Stimulated activated naive CD8-positive, alpha-beta T cell treated with anti-CD3 and anti-CD28 coated beads, Interleukin-15, Interleukin-2, amounts not matched to agents 100 ng/mL and 50 ng/mL, for 24 hours (primary cell): Measurements from ENCODE around the gene RILPL2.
A peak's percentile ranks its signal among the peaks of the same experiment; 100 is the strongest.
"Not testable (repeated sequence)": the region's sequence is repeated elsewhere in the genome, so short reads cannot be mapped to it uniquely, and the experiment has no call there.

Experiments used
- H3K27ac Mint-ChIP-seq: one replicate; pipeline ENCODE4 v1.8.0; 2021; ENCODE audit warnings: mild to moderate bottlenecking, mixed read lengths
- H3K27me3 Mint-ChIP-seq: one replicate; pipeline ENCODE4 v1.8.0; 2021; ENCODE audit warnings: mixed read lengths
- H3K36me3 Mint-ChIP-seq: one replicate; pipeline ENCODE4 v1.8.0; 2021; ENCODE audit warnings: low read depth, mixed read lengths
- H3K4me1 Mint-ChIP-seq: one replicate; pipeline ENCODE4 v1.8.0; 2021; ENCODE audit warnings: low read depth, mixed read lengths
- H3K4me3 Mint-ChIP-seq: one replicate; pipeline ENCODE4 v1.8.0; 2021; ENCODE audit warnings: mild to moderate bottlenecking, mixed read lengths
- H3K9me3 Mint-ChIP-seq: one replicate; pipeline ENCODE4 v1.8.0; 2021; ENCODE audit warnings: mixed read lengths

RILPL2 gene

GRCh38 chr12:123465084-123465483 is 28.6 kb upstream of the RILPL2 start:
- H3K27me3 Mint-ChIP-seq: no peaks in the 10 kb centered on the region
- no peaks in the 10 kb centered on the region for H3K9me3 Mint-ChIP-seq
- peaks cover 21% of the 10 kb centered on the region for H3K4me1 Mint-ChIP-seq
- H3K36me3 Mint-ChIP-seq: peaks cover 42% of the 10 kb centered on the region
- no peak overlapping the region for H3K4me3 Mint-ChIP-seq
- no peak overlapping the region for H3K27ac Mint-ChIP-seq

- Mint-ChIP-seq H3K4me1 (peaks cover 35% of the 10 kb centered on the region), H3K36me3 (peaks cover 48% of the 10 kb centered on the region)
- not testable (repeated sequence) for H3K9me3 Mint-ChIP-seq, H3K4me3 Mint-ChIP-seq, H3K27me3 Mint-ChIP-seq, H3K27ac Mint-ChIP-seq
Observed at GRCh38 chr12:123463174-123463573, 26.7 kb upstream of the RILPL2 start.

- Mint-ChIP-seq H3K27me3 (no peaks in the 10 kb centered on the region), H3K36me3 (peaks cover 18% of the 10 kb centered on the region), H3K4me1 (peaks cover 31% of the 10 kb centered on the region), H3K9me3 (no peaks in the 10 kb centered on the region), H3K4me3 (peak within 1 kb of the TSS; percentile 97), H3K27ac (peak within 1 kb of the TSS; percentile 99)
Observed at GRCh38 chr12:123457980-123458779, 21.7 kb upstream of the RILPL2 start, which contains the start of gene SNRNP35. Gene SNRNP35, plus strand, starts transcription at chr12:123458139. Its CDS starts 7,402 bp downstream, at chr12:123465541.

- Mint-ChIP-seq H3K27ac (no peak overlapping the region), H3K9me3 (no peaks in the 10 kb centered on the region), H3K4me1 (peaks cover 16% of the 10 kb centered on the region)
Observed at GRCh38 chr12:123453165-123453564, 16.7 kb upstream of the RILPL2 start.

GRCh38 chr12:123452276-123452550 is 15.7 kb upstream of the RILPL2 start:
- not testable (repeated sequence) for H3K9me3 Mint-ChIP-seq, H3K36me3 Mint-ChIP-seq, H3K27ac Mint-ChIP-seq, H3K27me3 Mint-ChIP-seq, H3K4me3 Mint-ChIP-seq
- H3K4me1 Mint-ChIP-seq: peaks cover 15% of the 10 kb centered on the region

More at GRCh38 chr12:123453165-123453564, 16.7 kb upstream of the RILPL2 start:
- no peaks in the 10 kb centered on the region for H3K36me3 Mint-ChIP-seq
- H3K4me3 Mint-ChIP-seq: no peak overlapping the region
- H3K27me3 Mint-ChIP-seq: no peaks in the 10 kb centered on the region

GRCh38 chr12:123450636-123451035 is 14.2 kb upstream of the RILPL2 start:
- Mint-ChIP-seq H3K4me1 (peaks cover 23% of the 10 kb centered on the region), H3K27ac (no peak overlapping the region), H3K27me3 (no peaks in the 10 kb centered on the region), H3K9me3 (no peaks in the 10 kb centered on the region), H3K4me3 (no peak overlapping the region), H3K36me3 (no peaks in the 10 kb centered on the region)

- no peaks in the 10 kb centered on the region for H3K9me3 Mint-ChIP-seq
- H3K27me3 Mint-ChIP-seq: no peaks in the 10 kb centered on the region
- H3K4me3 Mint-ChIP-seq: no peak overlapping the region
- H3K4me1 Mint-ChIP-seq: peaks cover 27% of the 10 kb centered on the region
- no peaks in the 10 kb centered on the region for H3K36me3 Mint-ChIP-seq
- H3K27ac Mint-ChIP-seq: no peak overlapping the region
Observed at GRCh38 chr12:123449856-123450255, 13.4 kb upstream of the RILPL2 start.

- Mint-ChIP-seq H3K36me3 (no peaks in the 10 kb centered on the region), H3K9me3 (no peaks in the 10 kb centered on the region), H3K4me3 (no peak overlapping the region), H3K27me3 (no peaks in the 10 kb centered on the region), H3K4me1 (peaks cover 27% of the 10 kb centered on the region), H3K27ac (peak overlapping the region; percentile 62)
Observed at GRCh38 chr12:123449249-123449733, 12.8 kb upstream of the RILPL2 start.

GRCh38 chr12:123446333-123446713 is 9.8 kb upstream of the RILPL2 start:
- Mint-ChIP-seq H3K9me3 (no peaks in the 10 kb centered on the region), H3K27ac (no peak overlapping the region)

GRCh38 chr12:123445388-123446332 is 9.2 kb upstream of the RILPL2 start:
- Mint-ChIP-seq H3K9me3 (no peaks in the 10 kb centered on the region), H3K36me3 (no peaks in the 10 kb centered on the region), H3K27ac (no peak overlapping the region), H3K4me1 (peaks cover 31% of the 10 kb centered on the region), H3K4me3 (no peak overlapping the region), H3K27me3 (no peaks in the 10 kb centered on the region)

More at GRCh38 chr12:123446333-123446713, 9.8 kb upstream of the RILPL2 start:
- Mint-ChIP-seq H3K27me3 (no peaks in the 10 kb centered on the region), H3K4me3 (no peak overlapping the region), H3K4me1 (peaks cover 31% of the 10 kb centered on the region), H3K36me3 (no peaks in the 10 kb centered on the region)

- Mint-ChIP-seq H3K27ac (no peak overlapping the region), H3K4me1 (peaks cover 29% of the 10 kb centered on the region), H3K9me3 (no peaks in the 10 kb centered on the region), H3K4me3 (no peak overlapping the region), H3K36me3 (no peaks in the 10 kb centered on the region), H3K27me3 (no peaks in the 10 kb centered on the region)
Observed at GRCh38 chr12:123444092-123445026, 7.9 kb upstream of the RILPL2 start.

- Mint-ChIP-seq H3K27ac (no peak overlapping the region), H3K4me1 (peaks cover 21% of the 10 kb centered on the region), H3K9me3 (no peaks in the 10 kb centered on the region), H3K36me3 (no peaks in the 10 kb centered on the region), H3K27me3 (no peaks in the 10 kb centered on the region), H3K4me3 (no peak overlapping the region)
Observed at GRCh38 chr12:123442774-123443173, 6.3 kb upstream of the RILPL2 start.

- Mint-ChIP-seq H3K4me3 (no peak overlapping the region), H3K4me1 (peaks cover 29% of the 10 kb centered on the region), H3K27ac (no peak overlapping the region)
Observed at GRCh38 chr12:123441523-123442164, 5.2 kb upstream of the RILPL2 start.

GRCh38 chr12:123435636-123436016 is 858 bp downstream of the RILPL2 start:
- peaks cover 52% of the 10 kb centered on the region for H3K4me1 Mint-ChIP-seq
- H3K27me3 Mint-ChIP-seq: no peaks in the 10 kb centered on the region
- peaks cover 32% of the 10 kb centered on the region for H3K36me3 Mint-ChIP-seq
- H3K4me3 Mint-ChIP-seq: peak overlapping the region; percentile 98
- peak overlapping the region; percentile 99 for H3K27ac Mint-ChIP-seq
- H3K9me3 Mint-ChIP-seq: no peaks in the 10 kb centered on the region

More at GRCh38 chr12:123441523-123442164, 5.2 kb upstream of the RILPL2 start:
- Mint-ChIP-seq H3K9me3 (no peaks in the 10 kb centered on the region), H3K27me3 (no peaks in the 10 kb centered on the region), H3K36me3 (no peaks in the 10 kb centered on the region)
